Spinal cord (tissue), 10 donors: ENCODE measurements around the gene IL36B. TPM values are rescaled to one million over a fixed set of nuclear protein-coding genes. Genes with fewer than 3 reads are reported as not detected.

Source experiments
- DNase-seq, 6 donors: peaks; one replicate each; pipeline versions ENCODE4 v3.0.0 to v3.0.0-alpha.2; 2013 to 2015; ENCODE audit warnings: low spot score in 6 of 6, low read depth in 4 of 6
- H3K27ac ChIP-seq: one replicate; pipeline ENCODE4 v1.5.1; 2013; ENCODE audit warnings: low read depth, low read length, control low read depth
- H3K27me3 ChIP-seq: one replicate; pipeline ENCODE4 v1.6.1; 2013; ENCODE audit warnings: low read length; ENCODE audit not compliant: control insufficient read depth, insufficient read depth
- H3K36me3 ChIP-seq: one replicate; pipeline ENCODE4 v1.6.1; 2013; ENCODE audit warnings: low read length; ENCODE audit not compliant: control insufficient read depth, insufficient read depth
- H3K4me1 ChIP-seq: one replicate; pipeline ENCODE4 v1.6.1; 2013; ENCODE audit warnings: low read length; ENCODE audit not compliant: control insufficient read depth, insufficient read depth
- H3K4me3 ChIP-seq: one replicate; pipeline ENCODE4 v1.5.1; 2013; ENCODE audit warnings: low read depth, low read length, control low read depth
- H3K9me3 ChIP-seq: one replicate; pipeline ENCODE4 v1.6.1; 2013; ENCODE audit warnings: low read length; ENCODE audit not compliant: control insufficient read depth, insufficient read depth
- WGBS: methylation state at CpG from one replicate; pipeline ENCODE4 v1.1.5; 2013; ENCODE audit warnings: missing lambda C conversion rate; ENCODE audit not compliant: insufficient coverage; 5-methylcytosine and 5-hydroxymethylcytosine counted together
- polyA plus RNA-seq, 2 donors: library from polyadenylated mRNA; unstranded; fragments of 120-200 nt; gene quantifications; one replicate each; pipeline ENCODE4 v1.2.1, GENCODE V29; 2013; ENCODE audit not compliant: insufficient read length in 2 of 2
- total RNA-seq, 2 donors: library from RNA; depleted of rRNA in 1 of 2; stranded (reverse); fragments of 120-200 nt in 1 of 2; fragments of >200 nt in 1 of 2; gene quantifications; one replicate each; pipeline versions ENCODE4 v1.2.3 to v1.2.4, GENCODE V29; 2013 to 2014
- donor health status: healthy.

IL36B gene
- total and polyA plus RNA-seq, 4 donors: not detected

GRCh38 chr2:113002677-113003076, 50.0 kb downstream of the IL36B start:
- H3K4me3 ChIP-seq: no peak overlapping the region
- no peak for DNase-seq
- 73% methylated on average over 2 of the region's 2 CpGs for WGBS
- no peaks in the 10 kb centered on the region for H3K4me1 ChIP-seq
- H3K27ac ChIP-seq: no peak overlapping the region
- no peaks in the 10 kb centered on the region for H3K27me3 ChIP-seq
- no peaks in the 10 kb centered on the region for H3K36me3 ChIP-seq
- H3K9me3 ChIP-seq: peaks cover 9% of the 10 kb centered on the region

GRCh38 chr2:113000436-113000835, 52.2 kb downstream of the IL36B start:
- Histone ChIP-seq H3K4me1 (no peaks in the 10 kb centered on the region), H3K27me3 (no peaks in the 10 kb centered on the region), H3K4me3 (no peak overlapping the region), H3K9me3 (peaks cover 9% of the 10 kb centered on the region), H3K36me3 (no peaks in the 10 kb centered on the region), H3K27ac (no peak overlapping the region)
- no CpG with 5 or more reads among the region's 1 CpG for WGBS
- DNase-seq: no peak

GRCh38 chr2:112997151-112997550, 55.5 kb downstream of the IL36B start:
- Histone ChIP-seq H3K27ac (no peak overlapping the region), H3K9me3 (peaks cover 9% of the 10 kb centered on the region), H3K4me1 (no peaks in the 10 kb centered on the region), H3K27me3 (no peaks in the 10 kb centered on the region), H3K36me3 (no peaks in the 10 kb centered on the region), H3K4me3 (no peak overlapping the region)
- no CpG with 5 or more reads among the region's 1 CpG for WGBS
- DNase-seq: no peak

- WGBS: 92% methylated on average over 2 of the region's 6 CpGs
- DNase-seq: no peak
Measured at GRCh38 chr2:112996635-112997034, 56.0 kb downstream of the IL36B start.

GRCh38 chr2:112995346-112995920, 57.2 kb downstream of the IL36B start:
- Histone ChIP-seq H3K9me3 (peaks cover 3% of the 10 kb centered on the region), H3K27ac (no peak overlapping the region), H3K4me1 (no peaks in the 10 kb centered on the region), H3K36me3 (no peaks in the 10 kb centered on the region), H3K4me3 (no peak overlapping the region), H3K27me3 (no peaks in the 10 kb centered on the region)
- no peak for DNase-seq
- WGBS: 91% methylated on average over 13 of the region's 14 CpGs

More at GRCh38 chr2:112996635-112997034, 56.0 kb downstream of the IL36B start:
- Histone ChIP-seq H3K4me3 (no peak overlapping the region), H3K27ac (no peak overlapping the region), H3K36me3 (no peaks in the 10 kb centered on the region), H3K27me3 (no peaks in the 10 kb centered on the region), H3K9me3 (peaks cover 9% of the 10 kb centered on the region), H3K4me1 (no peaks in the 10 kb centered on the region)

GRCh38 chr2:112994648-112995047, 58.0 kb downstream of the IL36B start:
- H3K27me3 ChIP-seq: no peaks in the 10 kb centered on the region
- no peak overlapping the region for H3K4me3 ChIP-seq
- no peak overlapping the region for H3K27ac ChIP-seq
- H3K36me3 ChIP-seq: no peaks in the 10 kb centered on the region
- WGBS: 71% methylated on average over 1 of the region's 2 CpGs
- H3K4me1 ChIP-seq: no peaks in the 10 kb centered on the region
- no peak for DNase-seq
- H3K9me3 ChIP-seq: no peaks in the 10 kb centered on the region

GRCh38 chr2:112993831-112994230, 58.8 kb downstream of the IL36B start:
- no peaks in the 10 kb centered on the region for H3K27me3 ChIP-seq
- H3K36me3 ChIP-seq: no peaks in the 10 kb centered on the region
- H3K27ac ChIP-seq: no peak overlapping the region

GRCh38 chr2:112989611-112990010, 63.1 kb downstream of the IL36B start:
- no peak for DNase-seq
- Histone ChIP-seq H3K36me3 (no peaks in the 10 kb centered on the region), H3K4me3 (no peak overlapping the region), H3K27me3 (no peaks in the 10 kb centered on the region), H3K4me1 (no peaks in the 10 kb centered on the region), H3K9me3 (no peaks in the 10 kb centered on the region), H3K27ac (no peak overlapping the region)
- no CpG with 5 or more reads among the region's 3 CpGs for WGBS

More at GRCh38 chr2:112993831-112994230, 58.8 kb downstream of the IL36B start:
- DNase-seq: no peak
- Histone ChIP-seq H3K4me3 (no peak overlapping the region), H3K9me3 (no peaks in the 10 kb centered on the region), H3K4me1 (no peaks in the 10 kb centered on the region)

- no CpG with 5 or more reads among the region's 5 CpGs for WGBS
- H3K4me3 ChIP-seq: no peak overlapping the region
- DNase-seq: no peak
Measured at GRCh38 chr2:112985090-112985489, 67.6 kb downstream of the IL36B start.

GRCh38 chr2:112980537-112980936, 72.1 kb downstream of the IL36B start:
- no peak overlapping the region for H3K4me3 ChIP-seq
- H3K36me3 ChIP-seq: no peaks in the 10 kb centered on the region
- H3K4me1 ChIP-seq: no peaks in the 10 kb centered on the region
- no peaks in the 10 kb centered on the region for H3K9me3 ChIP-seq
- DNase-seq: no peak
- WGBS: 100% methylated on average over 1 of the region's 1 CpG
- no peak overlapping the region for H3K27ac ChIP-seq
- no peaks in the 10 kb centered on the region for H3K27me3 ChIP-seq

More at GRCh38 chr2:112985090-112985489, 67.6 kb downstream of the IL36B start:
- H3K9me3 ChIP-seq: no peaks in the 10 kb centered on the region
- H3K27ac ChIP-seq: no peak overlapping the region
- no peaks in the 10 kb centered on the region for H3K36me3 ChIP-seq
- H3K4me1 ChIP-seq: no peaks in the 10 kb centered on the region
- H3K27me3 ChIP-seq: no peaks in the 10 kb centered on the region
